OCI-LY3 (cell line): ENCODE measurements around the gene TLR6.
A peak's percentile ranks its signal among the peaks of the same experiment; 100 is the strongest.

ENCODE experiments used
- H2AFZ ChIP-seq: fragments of 200-600, 300-600 bp; shearing (Covaris generic); 2 replicates; pipeline ENCODE4 v1.6.0; 2014; ENCODE audit warnings: antibody characterized with exemption, low read depth, low read length
- H3K27ac ChIP-seq: fragments of 200-600, 300-600 bp; sonication (generic); 2 replicates; pipeline ENCODE4 v1.5.1; 2014; ENCODE audit warnings: mild to moderate bottlenecking, low read length, moderate library complexity, mixed read lengths
- H3K27me3 ChIP-seq: fragments of 200-600, 300-600 bp; sonication (generic); 2 replicates; pipeline ENCODE4 v1.6.1; 2014; ENCODE audit warnings: low read depth, low read length, mixed read lengths
- H3K36me3 ChIP-seq: fragments of 200-600, 300-600 bp; sonication (generic); replicated peaks from 2 replicates; pipeline ENCODE3; 2014; ENCODE audit warnings: low read depth, low read length, mixed read lengths
- H3K4me1 ChIP-seq: fragments of 300-600, 200-600 bp; sonication (generic); 2 replicates; pipeline ENCODE4 v1.6.1; 2014; ENCODE audit warnings: low read length, mixed read lengths
- H3K4me2 ChIP-seq: fragments of 200-600, 300-600 bp; sonication (generic); 2 replicates; pipeline ENCODE4 v1.6.1; 2014; ENCODE audit warnings: low read length, mixed read lengths
- H3K4me3 ChIP-seq: fragments of 300-600, 200-600 bp; sonication (generic); 2 replicates; pipeline ENCODE4 v1.5.1; 2014; ENCODE audit warnings: antibody characterized with exemption, mild to moderate bottlenecking, low read length, moderate library complexity
- H3K79me2 ChIP-seq: fragments of 300-600, 200-600 bp; shearing (Covaris generic); 2 replicates; pipeline ENCODE4 v1.6.1; 2014; ENCODE audit warnings: mild to moderate bottlenecking, low read length, mixed read lengths
- H3K9ac ChIP-seq: fragments of 300-600, 200-600 bp; shearing (Covaris generic); 2 replicates; pipeline ENCODE4 v1.6.0; 2014; ENCODE audit warnings: mild to moderate bottlenecking, low read length, moderate library complexity
- H3K9me3 ChIP-seq: fragments of 200-600, 300-600 bp; shearing (Covaris generic); 2 replicates; pipeline ENCODE4 v1.6.1; 2014; ENCODE audit warnings: low read length, mixed read lengths; ENCODE audit not compliant: insufficient read depth
- H4K20me1 ChIP-seq: fragments of 200-600, 300-600 bp; sonication (generic); 2 replicates; pipeline ENCODE4 v1.6.1; 2016; ENCODE audit warnings: low read length, mixed read lengths; ENCODE audit not compliant: insufficient read depth
- CTCF ChIP-seq: fragments of 200-600, 300-600 bp; sonication (generic); IDR thresholded peaks from 2 replicates; pipeline ENCODE4 v1.5.1; 2014; ENCODE audit warnings: antibody characterized with exemption, low read length, low read depth
- EZH2phosphoT487 ChIP-seq: fragments of 200-600 bp; shearing (Covaris generic); IDR thresholded peaks from 2 replicates; pipeline ENCODE4 v1.6.1; 2018; ENCODE audit warnings: antibody characterized with exemption, mixed run types, low read depth

The TLR6 gene

GRCh38 chr4:38856046-38856445 is 571 bp downstream of the TLR6 start:
- Histone ChIP-seq H3K4me1 (peaks cover 57% of the 10 kb centered on the region), H3K27ac (peak overlapping the region; percentile 93), H2AFZ (peak overlapping the region; percentile 10; the same call in 1 of the 2 replicates)

DNA sequence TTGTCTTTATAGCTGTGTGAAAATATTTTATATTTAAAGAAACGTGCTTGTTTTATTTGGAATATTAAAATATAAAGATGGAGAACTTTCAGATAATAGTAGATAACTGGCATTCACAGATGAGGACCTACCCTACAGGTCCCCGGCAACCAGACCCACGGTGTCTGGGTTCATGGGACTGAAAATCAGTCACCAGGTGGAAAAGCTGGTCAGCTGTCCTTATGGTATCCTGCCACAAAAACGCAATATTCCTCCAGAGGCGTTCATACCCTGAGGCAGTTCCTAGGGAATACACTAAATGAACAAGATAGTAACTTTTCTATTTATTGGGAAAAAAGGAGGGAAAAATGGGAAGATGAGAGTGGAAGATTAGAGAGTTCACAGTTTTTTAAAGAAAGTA is 1.2 kb downstream of the TLR6 start:
- peaks cover 7% of the 10 kb centered on the region for H3K36me3 ChIP-seq
- H3K4me3 ChIP-seq: peak overlapping the region; percentile 75
- peak overlapping the region; percentile 93 for H3K27ac ChIP-seq
- H2AFZ ChIP-seq: no peak overlapping the region
- H3K4me1 ChIP-seq: peaks cover 52% of the 10 kb centered on the region
- no peak for TF ChIP-seq CTCF
- no peak for TF ChIP-seq EZH2phosphoT487
- H3K79me2 ChIP-seq: peaks cover 22% of the 10 kb centered on the region
- peak overlapping the region; percentile 90 for H3K4me2 ChIP-seq
- no peaks in the 10 kb centered on the region for H4K20me1 ChIP-seq
- no peaks in the 10 kb centered on the region for H3K9me3 ChIP-seq
- H3K9ac ChIP-seq: peak overlapping the region; percentile 90
- H3K27me3 ChIP-seq: no peaks in the 10 kb centered on the region

More at GRCh38 chr4:38856046-38856445, 571 bp downstream of the TLR6 start:
- Histone ChIP-seq H3K36me3 (peaks cover 7% of the 10 kb centered on the region), H3K9me3 (no peaks in the 10 kb centered on the region), H3K27me3 (no peaks in the 10 kb centered on the region), H3K4me2 (peak overlapping the region; percentile 90), H3K79me2 (peaks cover 22% of the 10 kb centered on the region), H4K20me1 (no peaks in the 10 kb centered on the region), H3K9ac (peak overlapping the region; percentile 90), H3K4me3 (peak overlapping the region; percentile 75)
- TF ChIP-seq EZH2phosphoT487 (no peak), CTCF (no peak)

GRCh38 chr4:38846015-38846414 is 10.6 kb downstream of the TLR6 start:
- H3K4me2 ChIP-seq: no peak overlapping the region
- no peaks in the 10 kb centered on the region for H4K20me1 ChIP-seq
- no peak overlapping the region for H3K9ac ChIP-seq
- TF ChIP-seq CTCF: no peak
- no peak for TF ChIP-seq EZH2phosphoT487
- H3K36me3 ChIP-seq: peaks cover 18% of the 10 kb centered on the region
- H3K4me3 ChIP-seq: no peak overlapping the region
- no peaks in the 10 kb centered on the region for H3K27me3 ChIP-seq
- no peaks in the 10 kb centered on the region for H3K79me2 ChIP-seq
- H3K27ac ChIP-seq: no peak overlapping the region
- no peaks in the 10 kb centered on the region for H3K4me1 ChIP-seq
- no peaks in the 10 kb centered on the region for H3K9me3 ChIP-seq
- H2AFZ ChIP-seq: no peak overlapping the region

DNA sequence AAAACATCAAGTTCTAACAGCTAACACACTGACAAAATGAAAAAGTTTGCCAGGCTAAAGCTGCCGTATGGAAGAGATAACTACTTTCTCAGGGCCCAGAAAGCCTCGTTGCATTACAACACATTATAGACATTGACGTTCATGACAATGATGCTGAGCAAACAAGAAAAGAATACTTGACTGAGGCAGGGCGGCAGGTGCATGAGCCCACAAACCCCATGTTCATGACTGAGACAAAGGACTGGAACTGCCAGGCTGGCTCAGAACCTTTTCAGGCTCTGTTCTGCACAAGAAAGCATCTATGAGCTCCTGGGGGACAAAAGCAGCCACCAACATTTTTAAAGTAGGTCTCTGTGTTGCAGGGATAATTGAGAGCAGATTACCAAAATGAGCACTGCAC is 13.6 kb downstream of the TLR6 start:
- H3K79me2 ChIP-seq: no peaks in the 10 kb centered on the region
- TF ChIP-seq EZH2phosphoT487 (no peak), CTCF (no peak)
- no peaks in the 10 kb centered on the region for H4K20me1 ChIP-seq

More for the DNA sequence above, 13.6 kb downstream of the TLR6 start:
- Histone ChIP-seq H3K4me1 (no peaks in the 10 kb centered on the region), H2AFZ (no peak overlapping the region), H3K4me3 (no peak overlapping the region), H3K9me3 (no peaks in the 10 kb centered on the region), H3K27ac (no peak overlapping the region), H3K27me3 (no peaks in the 10 kb centered on the region), H3K9ac (no peak overlapping the region), H3K36me3 (peaks cover 22% of the 10 kb centered on the region), H3K4me2 (no peak overlapping the region)
